GM19467 (cell line): ENCODE measurements around the gene MIOX.

Experiments
- ATAC-seq: cut with Tn5 transposase; IDR thresholded peaks from one replicate; pipeline ENCODE4 v1.9.1; 2021; ENCODE audit warnings: mild to moderate bottlenecking, moderate library complexity; ENCODE audit not compliant: unreplicated experiment

Gene MIOX

GRCh38 chr22:50454556-50455075, 32.0 kb upstream of the MIOX start:
- ATAC-seq = no peak

GRCh38 chr22:50455201-50455600, 31.5 kb upstream of the MIOX start:
- no peak for ATAC-seq

DNA sequence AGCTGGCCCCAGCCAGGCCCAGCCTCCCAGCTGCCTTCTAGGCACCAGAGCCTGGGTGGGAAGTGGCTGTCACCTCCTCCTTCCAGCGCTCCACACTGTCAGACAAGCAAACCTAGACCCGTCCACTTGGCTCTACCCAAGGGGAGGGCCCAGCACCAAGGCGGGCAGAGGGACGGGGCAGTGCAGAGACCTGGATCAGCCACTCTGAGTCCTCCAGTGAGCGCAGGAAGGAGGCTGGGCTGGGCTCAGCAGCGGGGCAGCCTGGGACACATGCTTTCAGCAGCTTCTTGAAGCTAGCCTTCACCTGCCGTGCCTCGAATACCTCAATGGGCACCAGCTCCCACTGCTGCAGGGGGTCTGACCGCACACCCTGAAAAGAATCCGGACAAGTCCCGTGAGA, 30.6 kb upstream of the MIOX start:
- ATAC-seq = no peak

GRCh38 chr22:50456466-50457234, 30.0 kb upstream of the MIOX start:
- ATAC-seq = no peak

DNA sequence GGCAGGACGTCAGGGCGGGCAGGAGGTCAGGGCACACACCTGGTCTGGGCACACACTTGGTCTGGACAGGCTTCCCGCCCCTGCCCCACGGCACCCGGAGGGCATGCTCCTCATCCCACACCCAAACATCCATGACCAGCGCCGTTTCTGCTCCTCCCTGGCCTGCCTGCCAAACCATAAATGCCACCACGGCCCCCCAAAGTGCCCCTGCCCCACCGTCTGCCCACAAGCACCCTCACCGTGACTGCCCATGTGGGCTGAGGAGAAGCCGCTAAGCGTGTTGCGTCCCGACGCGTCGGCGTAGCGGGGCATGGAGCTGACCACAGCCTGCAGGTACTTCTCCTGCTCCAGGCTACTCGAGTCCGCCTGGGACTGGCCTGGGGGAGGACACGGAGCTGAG, 27.6 kb upstream of the MIOX start:
- ATAC-seq = no peak

DNA sequence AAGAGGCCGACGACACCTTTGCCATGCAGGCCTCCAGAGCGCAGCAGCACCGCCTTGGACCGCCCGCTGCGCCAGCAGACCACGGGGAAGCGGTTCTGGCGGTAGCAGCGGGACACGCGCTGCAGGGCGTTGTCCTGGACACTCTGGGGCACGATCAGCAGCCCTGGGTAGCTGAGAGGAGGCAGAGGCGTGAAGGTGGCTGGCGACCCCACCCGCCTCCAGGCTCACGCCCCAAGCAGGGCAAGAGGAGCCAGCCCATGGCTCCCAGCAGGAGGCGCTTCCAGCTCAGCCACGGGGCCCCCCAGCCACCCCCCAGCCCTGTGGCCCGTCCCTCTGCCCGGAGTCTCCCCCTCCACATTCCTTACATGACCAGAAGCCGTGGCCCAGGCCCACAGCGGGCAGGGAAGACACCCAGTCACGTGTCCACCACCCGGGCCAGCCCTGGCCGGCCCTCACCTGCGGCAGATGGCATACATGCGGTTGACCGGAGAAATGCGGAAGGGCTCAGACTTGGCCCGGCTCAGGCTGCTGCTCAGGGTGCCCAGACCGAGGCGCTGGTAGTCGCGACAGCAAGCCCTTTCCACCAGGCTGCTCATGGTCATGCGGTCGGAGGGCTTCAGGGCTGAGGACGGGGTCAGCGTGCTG, 27.0 kb upstream of the MIOX start:
- no peak for ATAC-seq

DNA sequence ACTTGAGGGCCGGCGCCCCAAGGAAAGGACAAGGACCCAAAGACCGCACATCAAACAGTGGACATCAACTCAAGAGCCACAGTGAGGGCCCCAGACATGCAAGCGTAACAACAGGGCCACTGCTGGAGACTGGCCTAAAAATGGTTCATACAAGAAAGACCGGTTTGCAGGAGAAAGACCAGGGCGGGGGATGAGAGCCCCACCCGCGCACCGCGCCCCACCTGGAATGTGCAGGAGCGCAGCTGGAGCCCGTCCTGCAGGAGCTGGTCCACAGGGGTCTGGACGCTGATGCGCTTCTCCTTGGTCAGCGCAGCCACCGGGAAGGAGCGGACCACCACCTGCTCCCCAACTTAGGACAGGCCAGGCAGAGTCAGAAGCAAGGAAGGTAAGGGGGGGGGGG, 25.7 kb upstream of the MIOX start:
- ATAC-seq = no peak

- no peak for ATAC-seq
Measured at GRCh38 chr22:50461536-50461935, 25.1 kb upstream of the MIOX start.

- no peak for ATAC-seq
Measured at GRCh38 chr22:50461979-50462540, 24.6 kb upstream of the MIOX start.

GRCh38 chr22:50463188-50463900, 23.3 kb upstream of the MIOX start:
- no peak for ATAC-seq

- ATAC-seq = no peak
Measured at GRCh38 chr22:50464451-50464850, 22.2 kb upstream of the MIOX start.

GRCh38 chr22:50465066-50465930, 21.4 kb upstream of the MIOX start:
- ATAC-seq = no peak

GRCh38 chr22:50467341-50467740, 19.3 kb upstream of the MIOX start:
- no peak for ATAC-seq

DNA sequence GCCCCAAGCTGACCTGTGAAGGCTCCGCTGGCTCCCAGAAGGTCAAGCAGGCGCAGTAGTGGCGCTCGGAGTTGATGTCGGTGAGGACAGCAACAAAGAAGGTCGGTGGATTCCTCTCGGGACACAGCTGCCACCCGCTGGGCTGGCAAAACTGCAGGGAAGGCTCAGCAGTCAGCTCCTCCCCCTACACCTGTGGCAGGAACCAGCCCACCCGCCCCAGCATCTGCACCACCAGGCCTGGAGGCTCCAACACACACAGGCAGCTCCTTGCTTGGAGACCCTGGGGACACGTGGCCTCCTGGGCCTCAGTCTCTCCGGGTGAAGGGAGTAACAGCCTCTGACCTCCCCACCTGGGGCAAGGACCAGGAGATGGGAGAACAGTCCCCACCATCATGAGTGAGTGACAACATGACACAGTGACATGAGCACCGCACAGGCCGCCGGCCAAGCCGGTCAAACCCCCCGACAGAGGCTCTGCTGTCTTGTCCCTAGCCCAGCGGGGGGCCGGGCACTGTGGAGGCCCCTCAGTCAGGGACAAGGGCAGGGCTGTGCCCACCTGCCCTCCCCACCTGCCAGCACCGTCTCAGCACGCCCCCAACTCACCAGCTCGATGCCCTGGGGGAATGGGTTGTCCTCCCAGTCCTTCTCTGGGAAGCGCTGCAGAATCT, 18.8 kb upstream of the MIOX start:
- ATAC-seq = no peak

GRCh38 chr22:50468626-50469025, 18.0 kb upstream of the MIOX start:
- ATAC-seq = no peak

DNA sequence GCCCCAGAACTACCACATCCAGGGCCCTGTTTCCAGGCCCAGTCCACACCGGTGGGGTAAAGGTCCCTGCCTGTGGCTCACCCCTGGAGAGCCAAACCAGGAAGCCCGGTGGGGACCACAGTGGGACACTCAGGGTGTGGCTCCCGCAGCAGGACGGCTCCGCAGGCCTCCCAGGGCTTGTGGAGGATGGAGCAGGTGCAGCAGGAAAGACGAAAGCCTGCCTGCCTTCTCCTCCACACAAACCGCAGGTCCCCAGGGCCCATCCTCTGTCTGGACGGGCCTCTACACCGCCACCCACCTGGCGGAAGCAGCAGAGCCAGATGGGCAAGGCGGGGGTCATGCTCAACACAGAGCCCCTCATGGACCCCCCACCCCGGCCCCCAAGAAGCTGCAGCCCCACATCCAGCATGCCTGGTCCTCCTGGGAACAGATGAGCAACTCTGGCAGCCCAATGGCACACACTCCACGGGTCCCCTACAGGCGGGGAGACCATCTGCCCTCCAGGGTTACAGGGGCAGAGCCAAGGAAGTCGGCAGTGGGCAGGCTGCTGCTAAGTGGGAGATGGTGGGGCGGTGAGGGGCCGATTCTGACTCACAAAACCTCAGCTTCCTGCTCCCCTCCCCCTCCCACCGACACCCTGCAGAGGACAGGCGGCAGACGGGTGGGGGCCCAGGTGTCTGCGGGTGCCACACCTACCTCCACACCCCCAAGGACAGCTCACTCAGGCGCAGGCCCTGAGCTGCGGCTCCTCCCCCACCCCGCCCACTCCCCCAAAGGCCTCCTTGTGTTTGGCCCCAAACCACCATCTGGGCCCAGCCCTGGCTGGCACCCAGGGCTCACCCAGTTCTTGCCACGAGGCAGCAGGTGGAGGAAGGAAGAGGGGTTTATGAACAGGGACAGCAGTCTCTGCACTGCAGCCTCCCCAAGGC, 17.0 kb upstream of the MIOX start:
- peak; percentile 43 for ATAC-seq

- ATAC-seq = no peak
Measured at GRCh38 chr22:50470491-50470890, 16.2 kb upstream of the MIOX start.

GRCh38 chr22:50471197-50471847, 15.3 kb upstream of the MIOX start:
- ATAC-seq = no peak
